WTC11 (cell line): ENCODE data around the gene RPUSD3.

ENCODE experiments used
- AFF4 ChIP-seq: sonication (generic); formaldehyde crosslinking; IDR thresholded peaks from 2 replicates; pipeline ENCODE4 v1.8.1; 2023; ENCODE audit warnings: mild to moderate bottlenecking, missing genetic modification reagents, borderline replicate concordance
- ATF3 ChIP-seq: sonication (generic); formaldehyde crosslinking; conservative IDR thresholded peaks from 2 replicates; pipeline ENCODE4 v1.8.1; 2022; ENCODE audit warnings: mild to moderate bottlenecking, missing genetic modification reagents
- CTCF ChIP-seq: fragments of 200-600 bp; IDR thresholded peaks from 2 replicates; pipeline ENCODE4 v1.8.0; 2022; ENCODE audit warnings: antibody characterized with exemption
- E2F1 ChIP-seq: sonication (generic); formaldehyde crosslinking; IDR thresholded peaks from 2 replicates; pipeline ENCODE4 v1.8.0; 2022; ENCODE audit warnings: mild to moderate bottlenecking, missing genetic modification reagents
- ERG ChIP-seq: fragments of 250-450 bp; sonication (Bioruptor Pico); IDR thresholded peaks from 2 replicates; pipeline ENCODE4 v1.8.0; 2021; ENCODE audit warnings: mild to moderate bottlenecking
- ETV6 ChIP-seq: sonication (generic); formaldehyde crosslinking; IDR thresholded peaks from 2 replicates; pipeline ENCODE4 v1.8.1; 2022; ENCODE audit warnings: mild to moderate bottlenecking, missing genetic modification reagents
- GABPB1 ChIP-seq: sonication (generic); formaldehyde crosslinking; IDR thresholded peaks from 2 replicates; pipeline ENCODE4 v1.8.1; 2023; ENCODE audit warnings: mild to moderate bottlenecking, missing genetic modification reagents
- JUN ChIP-seq: sonication (generic); formaldehyde crosslinking; IDR thresholded peaks from 2 replicates; pipeline ENCODE4 v1.8.0; 2023; ENCODE audit warnings: mild to moderate bottlenecking, missing genetic modification reagents
- MAX ChIP-seq: sonication (generic); formaldehyde crosslinking; IDR thresholded peaks from 2 replicates; pipeline ENCODE4 v1.8.0; 2022; ENCODE audit warnings: mild to moderate bottlenecking, missing genetic modification reagents
- NR3C1 ChIP-seq: sonication (generic); formaldehyde crosslinking; conservative IDR thresholded peaks from 2 replicates; pipeline ENCODE4 v1.8.1; 2023; ENCODE audit warnings: low read depth, mild to moderate bottlenecking, missing genetic modification reagents
- OVOL2 ChIP-seq: fragments of 250-450 bp; sonication (Bioruptor Pico); IDR thresholded peaks from 2 replicates; pipeline ENCODE4 v1.9.0; 2021; ENCODE audit warnings: mild to moderate bottlenecking, borderline replicate concordance
- SP1 ChIP-seq: sonication (generic); formaldehyde crosslinking; conservative IDR thresholded peaks from 2 replicates; pipeline ENCODE4 v1.8.1; 2022; ENCODE audit warnings: missing genetic modification reagents
- TEAD1 ChIP-seq: sonication (generic); formaldehyde crosslinking; IDR thresholded peaks from 2 replicates; pipeline ENCODE4 v1.8.0; 2022; ENCODE audit warnings: mild to moderate bottlenecking, missing genetic modification reagents

- TF ChIP-seq NR3C1 (CRISPR knock-in tag) (no peak), E2F1 (CRISPR knock-in tag) (no peak), SP1 (CRISPR knock-in tag) (no peak), ETV6 (CRISPR knock-in tag) (no peak), CTCF (no peak), JUN (CRISPR knock-in tag) (no peak), ERG (CRISPR knock-in tag) (no peak), MAX (CRISPR knock-in tag) (no peak), GABPB1 (CRISPR knock-in tag) (no peak), OVOL2 (no peak), AFF4 (CRISPR knock-in tag) (no peak), TEAD1 (no peak), ATF3 (no peak)
These were observed 33.2 kb upstream of the RPUSD3 start for GRCh38 chr3:9876991-9877390.
